Measurements from ENCODE around the gene SLC44A1. TPM values are rescaled to one million over a fixed set of nuclear protein-coding genes. Genes with fewer than 3 reads are reported as not detected.
A peak's percentile ranks its signal among the peaks of the same experiment; 100 is the strongest.

SLC44A1 gene
- total RNA-seq, 1 donor from 2014 or later: 48.7 TPM

- DNase-seq (ENCODE audit: low spot score, unreplicated experiment): no peak
- no peaks in the 10 kb centered on the region for H3K27me3 Mint-ChIP-seq
- no peak overlapping the region for H3K27ac Mint-ChIP-seq
- H3K36me3 Mint-ChIP-seq (ENCODE audit: insufficient read depth): no peaks in the 10 kb centered on the region
- H3K9me3 Mint-ChIP-seq (ENCODE audit: low read depth): no peaks in the 10 kb centered on the region
- H3K4me1 Mint-ChIP-seq (ENCODE audit: low read depth): peaks cover 5% of the 10 kb centered on the region
- TF ChIP-seq CTCF (IDR thresholded peaks at IDR 0.05; ENCODE audit: unreplicated experiment): no peak
- H3K4me3 Mint-ChIP-seq (ENCODE audit: low read depth): no peak overlapping the region
These were observed 10.6 kb upstream of the SLC44A1 start for GRCh38 chr9:105233873-105234272.

DNA sequence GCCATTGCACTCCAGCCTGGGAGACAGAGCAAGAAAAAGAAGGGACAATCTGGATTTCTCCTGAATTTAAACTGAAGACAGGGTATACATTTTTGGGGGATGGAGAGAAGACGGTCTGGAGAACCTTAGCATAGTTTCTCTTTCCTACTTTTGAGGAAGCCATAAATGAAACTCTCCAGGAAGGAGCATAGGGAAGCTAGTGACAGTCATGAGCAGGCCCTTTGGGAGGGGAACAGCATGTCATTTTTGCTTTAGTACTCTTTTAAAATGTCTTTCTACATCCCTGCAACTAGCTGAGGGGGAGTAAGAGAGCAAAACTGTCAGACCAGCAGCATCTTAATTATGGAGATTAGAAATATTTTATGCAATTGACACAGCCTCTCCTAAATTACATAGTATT, 8.2 kb upstream of the SLC44A1 start:
- Mint-ChIP-seq H3K4me1 (ENCODE audit: low read depth) (peaks cover 6% of the 10 kb centered on the region), H3K4me3 (ENCODE audit: low read depth) (no peak overlapping the region), H3K9me3 (ENCODE audit: low read depth) (no peaks in the 10 kb centered on the region), H3K36me3 (ENCODE audit: insufficient read depth) (no peaks in the 10 kb centered on the region), H3K27ac (no peak overlapping the region), H3K27me3 (no peaks in the 10 kb centered on the region)
- TF ChIP-seq CTCF (IDR thresholded peaks at IDR 0.05; ENCODE audit: unreplicated experiment): no peak
- DNase-seq (ENCODE audit: low spot score, unreplicated experiment): no peak

- Mint-ChIP-seq H3K9me3 (ENCODE audit: low read depth) (no peaks in the 10 kb centered on the region), H3K4me1 (ENCODE audit: low read depth) (peaks cover 11% of the 10 kb centered on the region), H3K4me3 (ENCODE audit: low read depth) (no peak overlapping the region), H3K27me3 (no peaks in the 10 kb centered on the region), H3K36me3 (ENCODE audit: insufficient read depth) (no peaks in the 10 kb centered on the region), H3K27ac (no peak overlapping the region)
- no peak for TF ChIP-seq CTCF (IDR thresholded peaks at IDR 0.05; ENCODE audit: unreplicated experiment)
- DNase-seq (ENCODE audit: low spot score, unreplicated experiment): no peak
These were observed 7.2 kb upstream of the SLC44A1 start for GRCh38 chr9:105237246-105237645.

- H3K27me3 Mint-ChIP-seq: no peaks in the 10 kb centered on the region
- no peak for DNase-seq (ENCODE audit: low spot score, unreplicated experiment)
- no peak overlapping the region for H3K4me3 Mint-ChIP-seq (ENCODE audit: low read depth)
- H3K4me1 Mint-ChIP-seq (ENCODE audit: low read depth): peaks cover 17% of the 10 kb centered on the region
- no peak for TF ChIP-seq CTCF (IDR thresholded peaks at IDR 0.05; ENCODE audit: unreplicated experiment)
- no peaks in the 10 kb centered on the region for H3K9me3 Mint-ChIP-seq (ENCODE audit: low read depth)
- no peak overlapping the region for H3K27ac Mint-ChIP-seq
- H3K36me3 Mint-ChIP-seq (ENCODE audit: insufficient read depth): no peaks in the 10 kb centered on the region
These were observed 6.1 kb upstream of the SLC44A1 start for GRCh38 chr9:105238302-105238701.

- DNase-seq (ENCODE audit: low spot score, unreplicated experiment): no peak
- Mint-ChIP-seq H3K27ac (no peak overlapping the region), H3K4me1 (ENCODE audit: low read depth) (peaks cover 26% of the 10 kb centered on the region), H3K27me3 (no peaks in the 10 kb centered on the region), H3K4me3 (ENCODE audit: low read depth) (peak overlapping the region; percentile 2), H3K9me3 (ENCODE audit: low read depth) (no peaks in the 10 kb centered on the region), H3K36me3 (ENCODE audit: insufficient read depth) (no peaks in the 10 kb centered on the region)
- TF ChIP-seq CTCF (IDR thresholded peaks at IDR 0.05; ENCODE audit: unreplicated experiment): no peak
These were observed 3.0 kb upstream of the SLC44A1 start for GRCh38 chr9:105241356-105242043.
